ENCODE results near the gene ITGA7. TPM values are rescaled to one million over a fixed set of nuclear protein-coding genes. Genes with fewer than 3 reads are reported as not detected.

ITGA7 gene
- polyA plus RNA-seq, 1 donor: 409 TPM

GRCh38 chr12:55718015-55718414 lies 10.3 kb upstream of the ITGA7 start:
- DNase-seq (ENCODE audit: low read depth): no peak

GRCh38 chr12:55717011-55718007 lies 9.6 kb upstream of the ITGA7 start:
- DNase-seq (ENCODE audit: low read depth): no peak

- DNase-seq (ENCODE audit: low read depth): no peak
Observed at GRCh38 chr12:55716582-55716957, 8.9 kb upstream of the ITGA7 start.

- peak; percentile 83 for DNase-seq (ENCODE audit: low read depth)
Observed at GRCh38 chr12:55715833-55716581, 8.3 kb upstream of the ITGA7 start, which contains the start of gene BLOC1S1. TSS of gene BLOC1S1 (plus strand) at chr12:55716046. CDS start at chr12:55716052, 6 bp downstream.

GRCh38 chr12:55715169-55715764 lies 7.6 kb upstream of the ITGA7 start:
- no peak for DNase-seq (ENCODE audit: low read depth)

- DNase-seq (ENCODE audit: low read depth): no peak
Observed at GRCh38 chr12:55713721-55714120, 6.0 kb upstream of the ITGA7 start.

- DNase-seq (ENCODE audit: low read depth): no peak
Observed at GRCh38 chr12:55712700-55713415, 5.2 kb upstream of the ITGA7 start.

GRCh38 chr12:55711786-55712553 lies 4.3 kb upstream of the ITGA7 start:
- DNase-seq (ENCODE audit: low read depth): no peak

GRCh38 chr12:55708695-55709233 lies 1.1 kb upstream of the ITGA7 start:
- no peak for DNase-seq (ENCODE audit: low read depth)

- no peak for DNase-seq (ENCODE audit: low read depth)
Observed at GRCh38 chr12:55707219-55707671, 459 bp downstream of the ITGA7 start.

GRCh38 chr12:55706568-55707218 lies 1.0 kb downstream of the ITGA7 start:
- DNase-seq (ENCODE audit: low read depth): no peak

- no peak for DNase-seq (ENCODE audit: low read depth)
Observed at GRCh38 chr12:55705782-55706402, 1.8 kb downstream of the ITGA7 start.

GRCh38 chr12:55704824-55705718 lies 2.6 kb downstream of the ITGA7 start:
- no peak for DNase-seq (ENCODE audit: low read depth)

- DNase-seq (ENCODE audit: low read depth): no peak
Observed at GRCh38 chr12:55703901-55704761, 3.6 kb downstream of the ITGA7 start.

GRCh38 chr12:55703288-55703687 lies 4.4 kb downstream of the ITGA7 start:
- DNase-seq (ENCODE audit: low read depth): no peak

- no peak for DNase-seq (ENCODE audit: low read depth)
Observed at GRCh38 chr12:55702861-55703260, 4.8 kb downstream of the ITGA7 start.

Measured in forelimb muscle (tissue), 1 donor.